SK-N-DZ (cell line): ENCODE measurements around the gene ZNF385C.
A peak's percentile ranks its signal among the peaks of the same experiment; 100 is the strongest.

Experiments
- DNase-seq: peaks from one replicate; pipeline ENCODE4 v3.0.0-alpha.2; 2015; ENCODE audit warnings: low spot score

ZNF385C gene

DNA sequence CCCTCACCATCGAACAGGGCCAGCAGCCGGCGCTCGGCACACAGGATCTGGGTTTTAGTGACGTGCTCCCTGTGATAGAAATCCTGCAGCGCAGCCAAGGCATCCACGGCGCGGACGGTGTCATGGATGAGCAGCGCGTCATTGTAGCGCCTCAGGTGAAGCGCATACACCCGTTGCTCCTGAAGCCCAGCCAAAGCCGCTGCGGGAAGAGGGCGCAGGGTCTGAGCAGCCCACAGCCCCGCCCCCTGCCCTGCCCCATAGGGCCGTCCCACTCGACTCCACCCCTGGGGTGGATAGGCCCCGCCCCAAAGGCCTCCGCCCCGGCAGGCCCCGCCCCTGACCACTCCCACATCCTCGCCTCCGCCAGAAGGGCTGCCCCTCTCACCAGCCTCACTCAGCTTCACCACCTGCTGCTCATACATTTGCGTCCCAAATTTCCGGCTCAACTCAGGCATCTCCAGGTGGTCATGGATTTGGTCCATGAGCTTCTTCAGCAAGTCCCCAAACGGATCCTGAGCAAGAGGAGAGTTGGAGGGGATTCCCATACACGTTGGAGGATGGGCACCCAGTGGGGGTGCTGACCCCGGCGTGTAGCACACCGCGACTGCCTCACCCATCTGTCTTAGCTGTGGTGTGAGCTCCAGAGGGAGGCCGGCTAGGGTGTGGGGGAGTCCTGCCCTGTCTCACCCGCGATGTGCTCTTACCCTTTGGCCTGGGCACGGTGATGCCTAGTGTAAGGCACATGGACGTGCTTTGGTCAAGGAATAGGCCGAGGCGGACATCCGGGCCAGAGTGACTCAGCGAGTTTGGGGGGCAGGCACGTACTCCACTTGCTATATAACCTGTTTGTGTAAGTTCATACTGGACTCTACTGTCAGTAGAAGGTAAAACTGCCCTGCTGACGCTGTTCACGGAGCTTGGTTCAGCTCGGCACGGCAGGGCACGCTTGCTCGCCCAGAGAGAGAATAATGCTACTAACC lies 9.6 kb upstream of the ZNF385C start:
- peak; percentile 88 for DNase-seq

GRCh38 chr17:42107124-42107523 lies 8.9 kb upstream of the ZNF385C start:
- DNase-seq = no peak

GRCh38 chr17:42106009-42106408 lies 7.7 kb upstream of the ZNF385C start:
- no peak for DNase-seq

GRCh38 chr17:42104264-42104663 lies 6.0 kb upstream of the ZNF385C start:
- no peak for DNase-seq

- no peak for DNase-seq
Measured at GRCh38 chr17:42103221-42103954, 5.1 kb upstream of the ZNF385C start.

GRCh38 chr17:42101513-42102292 lies 3.4 kb upstream of the ZNF385C start:
- peak; percentile 71 for DNase-seq

DNA sequence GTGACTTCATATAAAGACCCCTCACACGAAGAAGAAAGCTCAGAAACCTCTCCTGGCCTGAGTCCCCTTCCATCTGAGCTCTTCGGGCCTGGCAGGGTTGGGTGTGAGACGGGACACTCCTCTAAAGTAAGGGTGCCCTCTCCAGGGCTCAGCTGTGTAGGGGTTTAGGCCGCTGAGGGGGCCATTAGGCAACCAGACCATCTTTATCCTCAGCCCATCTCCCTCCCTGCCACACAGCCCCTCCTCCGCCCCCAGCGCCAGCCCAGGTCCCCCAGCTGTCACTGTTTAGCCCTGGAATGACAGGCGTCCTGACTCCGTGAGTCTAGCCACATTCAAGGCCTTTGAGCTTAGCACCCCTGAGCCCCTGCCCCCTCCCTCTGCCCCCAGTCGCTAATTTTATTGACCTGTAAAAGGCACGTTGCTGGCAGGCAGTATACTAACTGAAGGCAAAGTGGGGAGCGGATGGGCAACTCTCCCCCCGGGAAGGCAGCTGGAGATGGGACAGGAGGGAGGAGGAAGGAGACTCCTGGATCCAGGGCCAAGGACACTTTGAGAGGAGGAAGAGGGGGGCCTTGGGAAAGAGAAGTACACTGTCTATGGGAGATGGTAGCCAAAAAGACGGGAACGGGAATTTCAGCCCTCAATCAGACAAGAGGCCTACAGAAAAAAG lies 592 bp upstream of the ZNF385C start:
- DNase-seq = peak; percentile 51

DNA sequence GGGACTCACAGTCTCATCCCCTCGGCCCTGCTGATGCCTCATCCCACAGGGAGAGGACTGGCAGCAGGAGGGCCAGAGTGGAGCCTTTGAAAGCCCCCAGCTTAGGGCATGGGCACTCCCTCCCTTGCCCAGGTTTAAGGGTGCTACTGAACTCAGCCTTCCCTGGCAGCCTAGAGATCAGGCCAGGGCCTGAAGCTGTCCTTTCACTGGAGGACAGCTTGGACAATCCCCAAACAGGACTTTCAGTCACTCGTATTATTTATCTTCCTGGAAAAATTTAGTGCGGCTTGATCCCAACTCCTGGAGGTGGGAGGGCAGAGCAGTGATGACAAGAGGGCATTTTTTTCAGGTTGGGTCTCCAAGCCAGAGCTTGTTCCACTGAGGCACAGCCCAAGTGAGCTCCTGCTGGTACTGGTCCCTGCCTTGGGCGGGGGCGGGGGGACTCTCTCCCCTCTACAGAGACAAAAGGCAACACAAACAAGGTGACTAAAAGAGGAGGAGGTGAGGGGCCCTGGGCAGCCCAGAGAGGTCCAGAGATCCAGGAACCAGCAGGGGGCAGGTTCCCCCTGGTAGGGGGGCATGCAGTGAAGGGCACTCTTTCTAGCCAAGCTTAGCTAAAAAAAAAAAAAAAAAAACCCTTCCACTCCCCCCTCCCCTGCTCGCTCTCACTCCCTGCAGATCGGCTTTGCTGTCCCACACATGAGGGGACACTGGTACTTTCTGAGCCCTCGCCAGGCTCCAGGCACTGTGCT lies 1.7 kb downstream of the ZNF385C start:
- DNase-seq = no peak

DNA sequence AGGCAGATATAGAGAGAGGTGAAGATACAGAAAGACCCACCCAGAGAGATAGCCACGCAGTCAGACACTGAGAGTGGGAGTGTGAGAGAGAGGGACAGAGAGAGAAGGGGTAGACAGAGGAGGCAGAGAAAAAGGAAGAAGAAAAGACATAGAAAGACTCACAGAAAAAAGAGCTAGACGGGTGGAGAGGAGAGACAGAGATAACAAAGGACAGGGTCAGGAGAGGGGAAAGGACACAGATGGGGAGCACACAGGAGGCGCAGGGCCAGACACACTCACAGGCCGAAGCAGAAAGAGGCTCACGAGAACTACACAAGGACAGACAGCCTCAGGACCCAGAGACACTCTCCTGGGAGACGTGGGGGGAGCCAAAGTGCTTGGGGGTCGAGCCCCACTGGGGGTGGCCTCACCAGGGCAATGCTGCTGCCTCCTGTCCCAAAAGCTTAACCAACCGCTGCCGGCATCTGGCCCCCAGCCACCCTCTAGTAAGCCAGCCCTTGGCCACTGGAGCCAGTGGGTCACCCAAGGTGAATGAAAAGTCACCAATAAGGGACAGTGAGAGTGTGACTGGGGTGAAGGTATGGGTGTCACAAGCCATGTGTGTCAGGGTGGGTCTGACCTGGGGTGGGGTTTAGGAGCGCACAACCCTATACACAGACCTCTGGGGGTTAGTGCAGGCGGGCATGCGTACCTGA lies 3.8 kb downstream of the ZNF385C start:
- DNase-seq = no peak

DNA sequence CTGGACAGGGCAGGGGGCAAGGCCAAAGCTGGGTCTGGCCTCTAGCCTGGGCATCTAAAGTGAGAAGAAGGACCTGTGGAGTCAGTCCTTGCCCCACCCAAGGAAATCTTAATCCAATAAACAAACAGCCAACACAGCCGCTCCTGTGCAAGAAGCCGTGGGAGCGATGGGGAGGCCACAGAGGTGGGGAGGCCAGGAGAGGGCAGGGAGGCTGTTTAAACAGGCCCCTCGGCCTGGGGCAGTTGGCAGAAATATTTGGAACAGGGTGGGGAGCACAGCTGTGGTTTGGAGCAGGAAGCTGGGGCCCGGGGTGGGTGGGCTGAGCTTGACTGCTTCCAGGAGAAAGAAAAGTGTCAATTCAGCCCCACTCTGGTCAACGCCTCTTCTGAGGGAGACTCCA lies 5.3 kb downstream of the ZNF385C start:
- DNase-seq = no peak

DNA sequence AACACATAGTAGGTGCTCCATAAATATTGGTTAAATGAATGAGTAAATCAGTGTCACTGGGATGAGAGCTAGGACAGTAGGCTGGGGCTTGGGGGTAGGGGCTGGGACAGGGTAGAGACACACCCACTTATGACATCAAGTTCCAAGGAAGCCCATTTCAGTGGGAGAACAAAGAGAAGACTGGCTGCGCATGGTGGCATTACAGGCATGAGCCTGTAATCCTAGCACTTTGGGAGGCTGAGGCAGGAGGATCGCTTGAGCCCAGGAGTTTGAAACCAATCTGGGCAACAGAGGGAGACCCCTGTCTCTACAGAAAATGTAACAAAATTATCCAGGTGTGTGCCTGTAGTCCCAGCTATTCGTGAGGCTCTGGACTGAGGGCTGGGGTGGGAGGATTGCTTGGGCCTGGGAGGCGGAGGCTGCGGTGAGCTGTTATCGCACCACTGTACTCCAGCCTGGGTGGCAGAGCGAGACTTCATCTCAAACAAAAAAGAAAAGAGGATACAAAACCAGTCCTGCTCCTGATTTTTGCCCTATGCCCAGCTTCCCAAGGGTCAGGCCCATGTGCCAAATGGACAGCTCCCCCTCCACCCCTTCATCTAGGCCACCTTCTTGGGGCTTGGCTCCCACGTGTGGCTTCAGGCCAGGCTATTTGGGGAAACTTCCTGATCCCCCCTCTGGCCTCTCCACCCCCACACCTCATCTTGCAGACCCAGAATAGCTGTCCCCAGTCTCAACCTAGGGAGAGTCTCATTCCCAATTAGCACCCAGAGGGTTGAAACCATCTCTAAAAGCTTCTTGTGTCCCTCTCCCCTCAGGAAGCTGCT lies 7.1 kb downstream of the ZNF385C start:
- DNase-seq = no peak

- DNase-seq = no peak
Measured at GRCh38 chr17:42088736-42089135, 9.5 kb downstream of the ZNF385C start.

DNA sequence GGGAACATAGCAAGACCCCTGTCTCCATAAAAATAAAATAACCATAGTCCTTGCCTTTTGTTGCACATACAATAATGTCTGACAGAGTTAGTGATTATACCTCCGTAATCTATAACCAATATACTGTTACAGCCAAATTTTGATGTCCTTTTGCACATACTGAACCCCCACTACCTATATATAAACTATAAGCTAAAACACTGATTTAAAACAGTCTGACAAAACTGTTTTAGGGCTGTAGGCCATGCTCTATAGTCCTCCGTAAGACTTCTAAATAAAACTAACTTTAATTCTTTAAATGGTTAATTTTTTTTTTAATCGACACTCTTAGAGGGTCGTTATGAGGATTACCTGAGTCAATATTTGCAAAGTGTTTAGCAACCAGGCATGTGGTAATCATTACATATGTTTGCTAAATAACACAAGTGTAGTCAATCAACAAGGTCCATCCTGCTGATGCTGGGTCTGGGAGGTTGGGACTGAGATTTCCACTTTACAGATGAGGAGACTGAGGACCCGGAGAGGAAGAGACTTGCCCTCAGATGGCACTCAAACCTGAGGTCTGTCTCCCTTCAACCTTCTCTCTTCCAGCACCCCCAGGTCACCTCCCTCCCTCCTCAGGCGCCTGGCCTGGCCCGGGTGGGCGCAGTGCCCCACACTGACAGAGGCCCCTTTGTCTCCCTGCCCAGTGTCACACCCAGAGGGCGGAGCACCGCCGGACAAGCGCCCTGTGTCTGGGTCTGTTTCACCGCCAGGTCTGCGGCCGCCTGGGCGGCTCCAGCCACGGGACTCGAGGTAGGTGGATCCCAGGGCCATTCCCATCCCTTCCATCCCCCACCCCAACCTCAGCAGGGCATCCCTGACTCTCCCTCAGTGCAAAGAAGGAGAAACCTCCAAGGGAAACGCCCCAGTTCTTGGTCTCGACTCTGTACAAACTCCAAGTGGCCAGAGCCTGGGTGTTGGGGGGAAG lies 10.3 kb downstream of the ZNF385C start:
- no peak for DNase-seq

- DNase-seq = peak; percentile 76
Measured at GRCh38 chr17:42087042-42087701, 11.1 kb downstream of the ZNF385C start.

- DNase-seq = no peak
Measured at GRCh38 chr17:42081516-42082129, 16.6 kb downstream of the ZNF385C start.

- no peak for DNase-seq
Measured at GRCh38 chr17:42079541-42079940, 18.7 kb downstream of the ZNF385C start.
